COR-L47 (cell line): ENCODE results near the gene PIP5K1B.

ENCODE experiments used
- DNase-seq: peaks from one replicate; lab custom pipeline; 2025; lab: John Stamatoyannopoulos, UW

The PIP5K1B gene

DNA sequence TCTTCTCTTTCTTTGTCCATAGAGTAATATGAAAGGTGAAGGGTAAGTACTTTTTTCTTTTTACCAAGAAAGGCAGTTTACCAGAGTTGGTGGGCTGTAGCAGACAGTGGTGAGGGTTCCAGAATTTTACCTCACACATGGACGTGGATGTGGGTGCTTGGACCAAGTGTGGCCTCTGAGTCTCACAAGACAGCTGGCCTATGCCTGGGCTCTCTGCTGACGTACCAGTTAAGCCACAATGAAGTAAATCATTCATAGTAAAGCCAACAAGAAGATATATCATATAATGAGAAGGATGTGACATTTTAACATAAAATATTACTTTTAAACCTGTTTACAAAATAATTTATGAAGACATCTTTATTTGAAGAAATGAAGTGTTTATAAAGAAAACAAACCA is 202.9 kb downstream of the PIP5K1B start:
- no peak for DNase-seq

DNA sequence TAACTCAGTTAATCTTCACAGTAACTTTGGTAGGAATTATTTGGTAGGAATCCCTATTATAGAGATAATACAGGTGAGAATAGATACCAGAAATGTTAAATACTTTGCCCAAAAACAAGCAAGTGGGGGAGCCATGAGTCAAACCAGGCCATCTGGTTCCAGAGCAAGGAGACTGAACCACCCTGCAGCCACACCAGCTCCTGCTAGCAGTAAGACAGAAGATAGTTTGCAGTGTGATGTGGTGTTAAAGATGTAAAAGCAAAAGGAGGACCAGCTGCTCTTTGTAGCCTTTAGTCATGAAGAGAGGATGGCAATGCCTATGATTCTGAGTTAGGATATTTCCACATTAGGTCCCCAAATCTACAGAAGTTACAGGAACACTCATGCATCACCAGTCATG is 207.5 kb downstream of the PIP5K1B start:
- DNase-seq = no peak

DNA sequence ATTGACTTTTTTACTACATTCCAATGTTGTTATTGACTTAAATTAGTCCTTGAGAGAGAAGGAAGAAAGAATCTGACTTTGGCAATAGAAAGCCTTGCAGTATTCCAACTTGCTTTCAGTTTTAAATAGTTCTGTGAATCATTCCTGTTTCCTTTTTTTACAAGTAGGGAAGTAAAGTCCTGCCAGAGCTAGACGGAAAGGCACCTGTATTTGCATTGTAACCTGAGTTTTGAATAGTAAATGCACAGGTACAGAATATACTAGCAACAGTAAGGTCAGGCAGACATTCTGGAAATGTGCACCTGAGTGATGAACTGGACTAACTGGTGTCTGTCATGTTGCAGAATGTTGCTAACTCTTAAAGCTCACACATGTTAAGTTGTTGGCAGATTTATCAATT is 208.0 kb downstream of the PIP5K1B start:
- DNase-seq = no peak

DNA sequence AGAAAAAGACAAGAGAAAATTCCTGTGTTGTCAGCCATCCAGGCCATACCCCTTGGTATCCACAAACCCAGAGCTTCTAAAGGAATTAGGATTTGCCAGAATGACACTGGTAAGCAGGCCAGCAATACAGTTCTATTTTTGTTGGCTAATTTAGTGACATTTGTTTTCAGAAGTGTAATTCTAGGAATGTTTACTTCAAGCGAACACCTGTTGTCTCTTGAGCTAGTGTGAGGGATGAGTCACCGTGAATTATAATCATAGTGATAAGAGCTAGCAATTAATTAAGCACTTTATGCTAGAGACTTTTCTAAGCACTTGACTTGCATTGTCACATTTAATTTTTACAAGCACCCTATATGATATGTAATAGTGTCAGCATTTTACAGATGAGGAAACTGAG is 209.7 kb downstream of the PIP5K1B start:
- no peak for DNase-seq

DNA sequence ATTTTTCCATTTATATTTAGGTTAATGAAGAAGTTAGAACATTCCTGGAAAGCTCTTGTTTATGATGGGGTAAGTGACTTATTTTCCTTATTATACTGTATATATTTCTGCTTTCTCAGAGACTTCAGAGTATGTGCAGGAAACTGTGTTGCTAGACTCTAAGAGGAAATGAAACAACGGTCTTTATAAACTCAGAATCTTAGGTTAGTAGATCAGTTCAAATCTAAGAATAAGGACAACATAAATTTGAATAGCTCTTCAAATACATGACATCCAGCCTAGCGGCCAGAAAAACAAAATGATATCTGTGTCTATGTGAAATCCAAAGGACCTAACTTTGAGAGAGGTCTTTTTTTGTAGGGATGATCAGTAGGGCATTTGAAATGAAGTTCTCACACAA is 214.6 kb downstream of the PIP5K1B start:
- no peak for DNase-seq

DNA sequence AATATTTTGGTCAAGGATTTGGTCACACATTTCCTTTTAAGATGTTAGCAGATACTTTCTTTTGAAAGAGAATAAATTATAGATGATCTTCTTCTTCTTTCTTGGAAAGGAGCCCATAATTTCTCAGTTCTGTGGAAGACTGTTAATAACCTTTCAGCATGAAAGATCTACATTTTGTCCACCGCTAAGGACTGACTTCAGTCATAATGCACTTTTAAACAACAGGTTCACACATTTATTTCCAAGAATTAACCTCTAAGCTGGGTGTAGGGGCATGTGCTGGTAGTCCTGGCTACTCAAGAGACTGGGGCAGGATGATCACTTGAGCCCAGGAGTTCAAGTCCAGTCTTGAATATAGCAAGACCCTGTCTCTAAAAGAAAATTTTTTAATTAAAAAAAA is 215.9 kb downstream of the PIP5K1B start:
- no peak for DNase-seq

DNA sequence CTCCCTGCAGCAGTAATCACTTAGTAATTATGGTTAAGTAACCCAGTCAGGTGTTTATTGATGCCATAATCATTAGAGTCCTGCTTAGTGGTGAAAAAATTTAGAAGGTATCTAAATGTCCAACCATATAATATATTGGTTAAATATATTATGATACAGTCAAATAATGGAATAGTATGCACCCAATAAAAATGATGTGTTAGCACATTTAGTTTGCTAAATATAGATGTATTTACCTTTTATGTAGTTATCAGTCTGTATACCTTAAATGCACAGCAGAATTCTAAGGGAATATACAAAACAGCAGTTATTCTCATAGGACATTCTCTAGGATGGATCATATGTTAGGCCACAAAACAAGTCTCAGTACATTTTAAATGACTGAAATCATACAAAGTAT is 218.4 kb downstream of the PIP5K1B start:
- no peak for DNase-seq

DNA sequence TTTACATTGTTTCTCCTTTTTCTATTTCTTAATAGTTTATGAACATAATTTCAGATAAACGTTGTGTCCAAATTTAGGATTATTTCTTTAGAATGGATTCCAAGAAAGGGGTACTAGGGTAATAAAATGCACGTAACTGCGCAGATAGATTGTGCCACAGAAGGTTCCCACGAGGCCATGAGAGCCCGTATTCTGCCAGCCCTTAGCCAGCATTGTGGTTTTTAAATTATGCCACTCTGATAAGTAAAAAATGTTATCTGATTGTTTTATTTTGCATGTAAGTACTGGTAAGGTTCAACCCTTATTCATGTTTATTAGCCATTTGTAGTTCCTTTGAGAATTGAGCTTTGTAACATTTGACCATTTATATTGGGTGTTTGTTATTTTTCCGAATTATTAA is 220.1 kb downstream of the PIP5K1B start:
- DNase-seq = no peak

DNA sequence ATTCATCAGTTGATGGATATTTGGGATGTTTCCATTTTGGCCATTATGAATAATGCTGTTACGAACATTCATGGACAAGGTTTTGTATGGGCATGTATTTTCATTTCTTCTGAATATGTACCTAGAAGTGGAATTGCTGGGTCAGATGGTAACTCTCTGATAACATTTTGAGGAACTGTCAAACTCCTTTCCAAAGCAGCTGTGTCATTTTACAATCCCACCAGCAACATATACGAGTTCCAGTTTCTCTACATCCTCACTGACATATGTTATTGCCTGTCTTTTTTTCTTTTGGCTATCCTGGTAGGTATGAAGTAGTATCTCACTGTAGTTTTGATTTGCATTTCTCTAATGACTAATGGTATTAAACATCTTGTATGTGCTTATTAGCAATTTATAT is 222.1 kb downstream of the PIP5K1B start:
- no peak for DNase-seq

DNA sequence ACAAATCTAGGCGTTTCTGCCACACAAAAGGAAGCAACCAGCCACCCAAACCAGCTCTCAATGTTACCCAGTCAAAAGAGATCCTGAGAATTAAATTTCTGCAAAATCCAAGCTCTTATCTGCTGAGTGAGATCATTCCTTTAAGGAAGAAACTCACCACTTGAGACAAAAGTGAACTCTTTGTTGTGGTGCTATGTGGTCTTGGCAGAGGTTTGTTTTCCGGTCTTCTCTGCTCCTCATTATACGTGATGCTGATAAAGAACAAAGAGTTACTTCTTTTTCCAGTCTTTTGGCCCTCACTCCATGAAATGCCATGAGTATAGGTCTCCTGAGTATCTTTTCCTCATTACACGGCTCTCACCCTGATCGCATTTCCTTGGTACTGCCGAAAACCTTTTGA is 226.8 kb downstream of the PIP5K1B start:
- DNase-seq = no peak

DNA sequence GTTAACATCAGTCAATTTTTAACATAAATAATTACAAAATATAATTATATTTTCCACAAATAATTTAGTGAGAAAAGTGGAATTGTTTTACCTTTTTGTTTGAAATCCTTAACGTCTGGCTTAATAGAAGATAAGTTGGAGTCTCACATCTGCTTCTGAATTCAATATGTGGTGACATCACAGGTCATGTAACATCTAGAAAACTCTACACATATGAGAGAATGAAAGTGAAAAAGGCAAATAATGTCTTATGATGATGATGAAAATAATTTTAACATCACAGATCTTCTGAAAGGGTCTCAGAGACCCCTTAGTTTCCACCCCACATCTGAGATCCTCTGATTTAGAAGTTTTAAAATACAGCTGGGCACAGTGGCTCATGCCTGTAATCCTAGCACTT is 227.4 kb downstream of the PIP5K1B start:
- no peak for DNase-seq

DNA sequence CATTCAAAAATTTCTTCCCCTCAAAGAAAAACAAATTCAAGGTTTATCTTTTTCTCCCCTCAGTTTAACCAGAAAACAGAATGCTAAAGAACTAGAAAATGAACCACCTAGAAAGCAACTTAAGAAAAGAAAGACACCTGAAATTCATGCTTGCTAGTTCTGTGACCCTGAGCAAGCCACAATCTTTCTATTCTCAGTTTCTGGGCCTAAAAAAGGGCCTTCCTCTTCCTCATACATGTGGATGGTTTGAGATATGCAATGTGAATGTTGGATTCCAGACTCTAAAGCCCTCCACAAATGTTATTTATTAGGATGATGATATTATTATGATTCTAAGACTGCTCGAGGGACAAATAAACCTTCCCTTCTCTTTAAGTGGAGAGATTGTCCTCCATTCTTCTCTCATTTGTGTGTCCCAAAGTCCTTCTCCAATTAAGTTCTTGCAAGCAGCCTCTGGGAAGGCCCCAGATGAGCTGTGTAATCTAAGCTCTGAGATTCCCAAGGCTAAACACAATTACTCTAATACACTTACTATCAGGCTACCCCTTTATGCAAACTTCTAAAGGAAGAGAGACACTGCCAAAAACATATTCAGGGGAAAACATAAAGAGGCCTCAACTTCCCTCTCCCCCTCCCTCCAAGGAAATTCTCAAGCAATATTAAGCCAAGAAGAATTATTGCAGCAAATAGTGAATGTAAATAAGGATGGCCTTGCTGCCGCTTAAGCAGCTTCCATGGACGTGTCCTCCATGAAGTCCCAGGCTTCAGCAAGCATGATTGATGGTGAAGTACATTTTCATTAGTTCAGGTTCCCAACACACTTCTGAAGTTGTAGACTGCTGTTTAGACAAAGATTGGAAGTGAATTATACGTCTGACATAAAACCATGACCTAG is 228.6 kb downstream of the PIP5K1B start:
- no peak for DNase-seq

DNA sequence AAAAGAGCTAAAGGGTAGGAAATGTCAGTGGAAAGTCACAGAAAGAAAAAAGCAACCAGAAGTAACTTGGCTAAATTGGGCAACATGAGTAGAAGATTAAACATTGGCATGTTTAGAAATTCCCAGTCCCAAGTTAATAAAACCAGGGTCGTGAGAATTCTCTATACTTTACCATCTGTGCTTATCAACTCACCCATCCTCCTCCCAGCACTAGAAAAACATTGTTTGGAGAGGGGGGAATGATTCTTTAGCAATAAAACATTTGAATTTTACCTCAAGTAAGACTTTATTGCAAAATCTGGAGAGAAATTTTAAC is 229.2 kb downstream of the PIP5K1B start:
- no peak for DNase-seq

DNA sequence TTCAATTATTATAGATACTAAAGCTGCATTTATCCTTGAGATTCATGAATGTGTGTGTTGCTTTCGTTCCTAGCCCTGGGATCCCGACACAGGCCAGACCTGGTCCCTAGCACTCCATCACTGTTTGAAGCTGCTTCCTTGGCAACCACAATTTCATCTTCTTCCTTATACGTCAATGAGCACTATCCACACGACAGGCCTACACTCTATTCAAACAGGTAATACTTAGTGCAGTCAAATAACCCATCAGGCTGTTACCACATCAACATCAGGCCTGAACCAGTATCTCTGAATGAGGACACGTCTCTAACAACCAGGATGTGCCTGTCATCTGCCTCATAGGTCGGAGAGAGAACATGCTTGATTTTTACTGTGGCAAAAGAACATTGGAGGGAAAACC is 235.5 kb downstream of the PIP5K1B start:
- DNase-seq = no peak

DNA sequence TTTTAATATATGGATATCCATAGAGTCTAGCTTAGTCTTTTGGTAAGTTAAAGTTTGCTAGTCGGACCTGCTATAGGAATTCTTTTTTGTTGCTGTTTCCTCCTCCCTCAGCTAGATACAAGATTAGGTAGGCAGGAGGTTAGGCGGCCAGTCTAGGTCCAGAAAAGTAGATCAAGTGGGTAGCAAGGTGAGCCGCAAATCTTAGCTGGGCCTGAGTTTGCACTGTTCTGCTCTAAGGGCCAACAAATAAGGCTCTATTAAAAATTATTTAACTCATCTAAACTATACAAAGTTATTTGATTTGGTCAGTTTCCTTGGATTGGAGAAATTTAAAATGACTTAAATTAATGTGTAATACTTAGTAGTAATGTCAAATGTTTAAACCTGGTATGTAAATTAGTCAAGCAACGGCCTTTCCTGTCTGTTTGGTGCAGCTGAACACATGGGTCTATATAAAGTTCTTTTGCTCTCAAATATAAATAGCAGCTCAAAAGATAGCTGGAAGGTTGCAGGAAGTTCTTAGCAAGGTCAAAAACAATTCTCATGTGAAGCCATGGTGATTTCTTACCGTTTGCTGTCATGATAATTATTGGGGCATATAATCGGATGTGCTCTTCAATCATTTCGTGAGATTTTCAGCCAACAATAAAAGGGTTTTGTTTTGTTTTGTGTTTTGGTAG is 236.9 kb downstream of the PIP5K1B start:
- no peak for DNase-seq

DNA sequence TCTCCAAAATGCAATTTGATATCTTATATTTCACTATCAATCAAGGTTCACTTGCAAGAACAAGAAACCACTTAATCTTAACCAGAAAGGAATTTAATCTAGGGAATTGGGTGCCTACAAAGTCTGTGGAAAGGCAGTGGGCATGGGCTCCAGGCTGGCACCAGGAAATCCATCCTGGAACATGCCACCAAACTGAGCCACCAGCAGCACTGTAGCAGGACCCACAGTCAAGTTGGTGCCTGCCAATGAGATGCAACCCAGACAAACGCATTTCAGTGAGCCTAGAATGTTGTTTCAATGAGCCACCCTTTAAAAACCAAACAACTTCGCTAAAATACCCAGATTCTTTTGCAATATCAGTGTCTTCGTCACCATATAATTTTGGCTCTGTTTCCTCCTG is 237.8 kb downstream of the PIP5K1B start:
- no peak for DNase-seq

DNA sequence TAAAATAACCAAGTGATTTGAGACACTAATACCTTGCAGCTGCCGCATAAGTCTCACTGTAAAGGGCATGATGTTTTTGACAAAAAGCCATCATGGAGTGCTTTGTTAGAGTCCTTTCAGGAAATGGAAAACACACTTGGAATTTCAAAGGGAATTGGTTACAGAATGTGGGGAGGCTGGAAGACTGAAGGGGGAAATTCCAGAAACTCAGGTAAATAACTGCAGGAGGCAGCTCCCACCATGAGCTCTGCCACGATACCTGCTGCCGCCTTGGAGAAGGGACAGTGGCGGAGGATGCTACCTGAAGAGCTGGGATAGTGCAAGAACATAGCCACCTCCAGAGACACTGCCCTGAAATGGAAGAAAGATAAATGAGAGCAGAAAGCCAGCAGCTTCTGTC is 242.0 kb downstream of the PIP5K1B start:
- no peak for DNase-seq

DNA sequence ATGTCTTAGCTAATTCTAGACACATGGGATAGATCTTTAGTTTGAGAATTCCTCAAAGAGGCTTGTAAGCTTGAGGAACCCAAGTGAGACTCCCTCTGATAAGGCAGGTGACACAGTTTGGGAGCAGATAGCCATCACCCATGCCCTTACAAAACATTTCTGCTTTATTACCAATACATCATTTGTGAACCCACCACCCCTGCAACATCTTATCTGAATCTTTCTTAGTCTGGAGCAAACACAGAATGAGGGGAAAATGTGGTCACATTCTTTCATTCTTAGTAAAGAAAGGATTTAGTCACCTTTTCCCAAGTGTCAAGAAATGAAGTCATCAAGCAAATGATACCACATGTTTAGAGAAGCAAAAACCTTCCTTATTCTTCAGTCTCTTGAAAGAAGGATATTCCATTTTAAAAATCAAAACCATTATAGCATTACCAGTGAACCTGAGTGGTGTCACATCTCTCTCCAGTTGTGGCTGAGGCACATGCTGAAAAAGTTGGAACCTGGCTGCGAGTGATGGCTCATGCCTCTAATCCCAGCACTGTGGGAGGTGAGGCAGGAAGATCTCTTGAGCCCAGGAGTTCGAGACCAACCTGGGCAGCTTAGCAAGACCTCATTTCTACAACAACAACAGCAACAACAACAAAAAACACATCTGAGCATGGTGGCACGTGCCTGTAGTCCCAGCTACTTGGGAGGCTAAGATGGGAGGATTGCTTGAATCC is 243.0 kb downstream of the PIP5K1B start:
- no peak for DNase-seq

DNA sequence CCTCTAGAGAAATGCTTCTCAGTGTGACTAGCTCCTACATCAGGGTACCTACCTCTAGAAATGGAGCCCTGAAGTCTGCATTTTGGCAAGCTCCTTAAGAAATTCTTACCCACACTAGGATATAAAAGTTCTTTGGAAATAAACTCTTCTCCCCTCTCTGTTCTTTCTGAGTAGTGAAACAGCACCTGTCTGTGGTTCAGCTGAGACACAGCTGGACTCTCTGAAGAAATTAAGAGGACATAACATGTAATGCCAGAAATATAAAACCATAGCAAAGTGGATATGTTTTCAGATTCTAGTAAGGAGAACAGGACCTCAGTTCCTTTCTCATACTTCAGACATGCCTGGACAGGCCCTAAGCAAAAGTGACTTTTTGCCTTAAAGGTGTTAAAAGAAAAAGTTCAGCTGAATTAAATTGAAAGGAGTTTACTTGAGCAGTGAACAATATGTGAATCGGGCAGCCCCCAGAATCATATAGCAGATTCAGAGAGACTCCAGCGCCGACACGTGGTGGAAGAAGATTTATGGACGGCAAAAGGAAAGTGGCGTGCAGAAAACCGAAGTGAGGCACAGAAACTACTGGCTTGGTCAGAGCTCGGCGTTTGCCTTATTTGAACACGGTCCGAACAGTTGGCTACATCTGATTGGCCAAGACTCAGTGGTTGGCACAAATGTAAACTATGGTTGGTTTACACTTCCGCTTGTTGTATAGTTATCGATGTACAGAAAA is 244.4 kb downstream of the PIP5K1B start:
- no peak for DNase-seq

DNA sequence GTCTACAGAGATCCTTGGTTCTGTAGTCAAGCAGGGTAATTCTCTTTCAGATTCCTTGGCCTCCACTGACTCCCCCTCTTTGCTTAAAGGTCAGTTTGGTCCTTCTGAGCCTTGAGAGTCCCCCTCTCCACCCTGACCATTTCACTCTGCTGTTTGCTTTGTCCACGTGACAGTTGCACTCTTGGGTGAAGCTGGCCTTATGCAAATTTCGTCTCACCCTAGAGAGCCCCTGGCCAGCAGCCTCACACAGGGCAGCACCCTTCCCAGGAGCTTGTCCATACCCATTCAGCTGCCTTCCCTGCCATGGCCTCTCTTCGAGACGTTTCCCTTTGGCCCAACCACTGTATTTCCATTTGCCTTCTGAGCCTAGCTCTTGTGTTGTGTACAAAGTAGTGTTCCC is 245.1 kb downstream of the PIP5K1B start:
- no peak for DNase-seq

DNA sequence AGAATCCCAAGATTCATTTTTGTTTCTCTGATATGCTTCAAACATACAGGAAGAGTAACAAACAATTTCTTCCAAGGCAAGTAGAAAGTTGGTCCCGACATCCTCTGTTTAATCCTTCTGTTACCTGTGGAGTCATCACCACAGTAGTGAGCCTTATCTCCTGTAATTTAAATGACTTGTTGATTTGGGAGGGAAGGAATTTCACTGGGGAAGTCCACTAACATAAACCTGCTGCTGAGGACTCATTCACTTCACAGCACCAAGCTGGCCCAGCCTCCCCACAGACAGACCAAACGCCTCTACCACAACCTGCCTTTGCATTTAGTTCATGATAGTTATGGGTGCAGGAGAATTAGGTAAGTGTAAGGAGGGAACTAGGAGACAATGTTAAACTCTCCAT is 245.6 kb downstream of the PIP5K1B start:
- no peak for DNase-seq

DNA sequence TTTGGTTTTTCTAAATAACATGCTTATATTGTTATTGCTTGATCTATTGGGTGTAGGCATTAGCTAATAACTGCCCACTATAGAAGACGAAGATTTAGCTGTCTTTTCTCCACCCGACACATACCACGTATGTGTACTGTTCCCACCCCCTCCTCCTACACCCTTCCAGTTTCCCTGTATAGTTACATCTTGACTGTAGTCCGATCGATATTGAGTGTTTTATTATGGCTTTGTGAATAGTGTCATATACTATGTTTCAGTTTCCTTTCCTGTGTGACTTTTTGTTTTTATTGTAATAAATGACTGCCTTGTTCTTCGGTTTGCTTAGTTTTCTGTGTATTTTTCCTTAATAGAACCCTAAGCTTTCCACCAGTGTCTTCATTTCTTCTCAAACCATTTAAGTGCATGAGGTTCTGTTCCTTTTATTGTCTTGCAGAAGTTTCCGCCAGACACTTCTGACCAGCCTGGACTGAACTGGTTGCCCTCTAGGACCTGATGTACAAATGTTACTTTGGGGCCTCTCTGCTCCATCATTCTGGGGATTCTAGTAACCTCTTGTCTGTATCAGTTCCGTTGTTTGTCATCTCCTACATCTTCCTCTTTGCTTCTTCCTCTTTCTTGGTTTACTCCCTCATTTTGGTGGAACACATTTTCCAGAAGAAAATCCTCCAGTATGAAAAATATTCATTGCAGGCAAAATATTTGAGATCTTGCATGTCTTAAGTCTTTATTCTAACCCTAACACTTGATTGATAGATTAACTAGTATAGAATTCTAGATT is 247.0 kb downstream of the PIP5K1B start:
- DNase-seq = no peak
